ENCODE results near the gene BRD2. TPM values are rescaled to one million over a fixed set of nuclear protein-coding genes. Genes with fewer than 3 reads are reported as not detected.

Gene BRD2
- 36.5 TPM for total RNA-seq

GRCh38 chr6:32968093-32968866 is at the start of gene BRD2:
TSS of gene BRD2 (plus strand) at chr6:32968594. CDS start at chr6:32972899, 4,305 bp downstream.
- Histone ChIP-seq H3K9me3 (ENCODE audit: control insufficient read depth in 3 of 3, low read length in 3 of 3) (no peaks in the 10 kb centered on the region), H3K4me3 (ENCODE audit: low read length in 3 of 3) (peak within 1 kb of the TSS; percentile 82 to 97 (median 97)), H3K36me3 (ENCODE audit: control insufficient read depth in 3 of 3, insufficient read depth in 3 of 3, low read length in 3 of 3) (peaks cover 8 to 20% (median 12%) of the 10 kb centered on the region in 3 donors), H3K27ac (ENCODE audit: low read depth, low read length) (peak within 1 kb of the TSS; percentile 100), H3K4me1 (ENCODE audit: control insufficient read depth in 3 of 3, insufficient read depth in 3 of 3, low read length in 3 of 3) (peaks cover 19 to 28% (median 21%) of the 10 kb centered on the region in 3 donors), H3K9ac (ENCODE audit: low read depth in 1 of 3, low read length in 3 of 3) (peak within 1 kb of the TSS; percentile 97 to 100 (median 100)), H3K27me3 (ENCODE audit: control insufficient read depth in 3 of 3, insufficient read depth in 3 of 3, low read length in 3 of 3) (no peaks in the 10 kb centered on the region)

GRCh38 chr6:32920715-32921114 is 47.7 kb upstream of the BRD2 start:
- H3K4me3 ChIP-seq (ENCODE audit: low read length in 3 of 3): no peak overlapping the region
- no peak overlapping the region for H3K9ac ChIP-seq (ENCODE audit: low read depth in 1 of 3, low read length in 3 of 3)
- H3K27me3 ChIP-seq (ENCODE audit: control insufficient read depth in 3 of 3, insufficient read depth in 3 of 3, low read length in 3 of 3): no peaks in the 10 kb centered on the region
- no peaks in the 10 kb centered on the region for H3K9me3 ChIP-seq (ENCODE audit: control insufficient read depth in 3 of 3, low read length in 3 of 3)
- H3K36me3 ChIP-seq (ENCODE audit: control insufficient read depth in 3 of 3, insufficient read depth in 3 of 3, low read length in 3 of 3): no peaks in the 10 kb centered on the region
- no peak overlapping the region for H3K27ac ChIP-seq (ENCODE audit: low read depth, low read length)
- no peaks in the 10 kb centered on the region for H3K4me1 ChIP-seq (ENCODE audit: control insufficient read depth in 3 of 3, insufficient read depth in 3 of 3, low read length in 3 of 3)

GRCh38 chr6:32922083-32922482 is 46.3 kb upstream of the BRD2 start:
- Histone ChIP-seq H3K9ac (ENCODE audit: low read depth in 1 of 3, low read length in 3 of 3) (no peak overlapping the region), H3K36me3 (ENCODE audit: control insufficient read depth in 3 of 3, insufficient read depth in 3 of 3, low read length in 3 of 3) (no peaks in the 10 kb centered on the region), H3K9me3 (ENCODE audit: control insufficient read depth in 3 of 3, low read length in 3 of 3) (no peaks in the 10 kb centered on the region), H3K27ac (ENCODE audit: low read depth, low read length) (no peak overlapping the region), H3K4me3 (ENCODE audit: low read length in 3 of 3) (no peak overlapping the region), H3K4me1 (ENCODE audit: control insufficient read depth in 3 of 3, insufficient read depth in 3 of 3, low read length in 3 of 3) (no peaks in the 10 kb centered on the region), H3K27me3 (ENCODE audit: control insufficient read depth in 3 of 3, insufficient read depth in 3 of 3, low read length in 3 of 3) (no peaks in the 10 kb centered on the region)

GRCh38 chr6:32931211-32931610 is 37.2 kb upstream of the BRD2 start:
- no peaks in the 10 kb centered on the region for H3K27me3 ChIP-seq (ENCODE audit: control insufficient read depth in 3 of 3, insufficient read depth in 3 of 3, low read length in 3 of 3)
- H3K4me1 ChIP-seq (ENCODE audit: control insufficient read depth in 3 of 3, insufficient read depth in 3 of 3, low read length in 3 of 3): no peaks in the 10 kb centered on the region
- H3K9me3 ChIP-seq (ENCODE audit: control insufficient read depth in 3 of 3, low read length in 3 of 3): no peaks in the 10 kb centered on the region
- H3K27ac ChIP-seq (ENCODE audit: low read depth, low read length): no peak overlapping the region
- no peak overlapping the region for H3K4me3 ChIP-seq (ENCODE audit: low read length in 3 of 3)
- no peaks in the 10 kb centered on the region for H3K36me3 ChIP-seq (ENCODE audit: control insufficient read depth in 3 of 3, insufficient read depth in 3 of 3, low read length in 3 of 3)
- no peak overlapping the region for H3K9ac ChIP-seq (ENCODE audit: low read depth in 1 of 3, low read length in 3 of 3)

- Histone ChIP-seq H3K9me3 (ENCODE audit: control insufficient read depth in 3 of 3, low read length in 3 of 3) (no peaks in the 10 kb centered on the region), H3K4me1 (ENCODE audit: control insufficient read depth in 3 of 3, insufficient read depth in 3 of 3, low read length in 3 of 3) (no peaks in the 10 kb centered on the region), H3K9ac (ENCODE audit: low read depth in 1 of 3, low read length in 3 of 3) (no peak overlapping the region), H3K36me3 (ENCODE audit: control insufficient read depth in 3 of 3, insufficient read depth in 3 of 3, low read length in 3 of 3) (no peaks in the 10 kb centered on the region), H3K27me3 (ENCODE audit: control insufficient read depth in 3 of 3, insufficient read depth in 3 of 3, low read length in 3 of 3) (no peaks in the 10 kb centered on the region), H3K4me3 (ENCODE audit: low read length in 3 of 3) (no peak overlapping the region), H3K27ac (ENCODE audit: low read depth, low read length) (no peak overlapping the region)
Observed at GRCh38 chr6:32932132-32932868, 36.1 kb upstream of the BRD2 start.

- no peak overlapping the region for H3K9ac ChIP-seq (ENCODE audit: low read depth in 1 of 3, low read length in 3 of 3)
- peaks cover 0 to 3% (median 0%) of the 10 kb centered on the region in 3 donors for H3K27me3 ChIP-seq (ENCODE audit: control insufficient read depth in 3 of 3, insufficient read depth in 3 of 3, low read length in 3 of 3)
- H3K36me3 ChIP-seq (ENCODE audit: control insufficient read depth in 3 of 3, insufficient read depth in 3 of 3, low read length in 3 of 3): no peaks in the 10 kb centered on the region
- no peak overlapping the region for H3K27ac ChIP-seq (ENCODE audit: low read depth, low read length)
- no peaks in the 10 kb centered on the region for H3K9me3 ChIP-seq (ENCODE audit: control insufficient read depth in 3 of 3, low read length in 3 of 3)
- H3K4me3 ChIP-seq (ENCODE audit: low read length in 3 of 3): no peak overlapping the region
- H3K4me1 ChIP-seq (ENCODE audit: control insufficient read depth in 3 of 3, insufficient read depth in 3 of 3, low read length in 3 of 3): no peaks in the 10 kb centered on the region
Observed at GRCh38 chr6:32933661-32934085, 34.7 kb upstream of the BRD2 start.

- no peak overlapping the region for H3K4me3 ChIP-seq (ENCODE audit: low read length in 3 of 3)
- no peaks in the 10 kb centered on the region for H3K9me3 ChIP-seq (ENCODE audit: control insufficient read depth in 3 of 3, low read length in 3 of 3)
- H3K9ac ChIP-seq (ENCODE audit: low read depth in 1 of 3, low read length in 3 of 3): no peak overlapping the region
- peaks cover 0 to 3% (median 0%) of the 10 kb centered on the region in 3 donors for H3K27me3 ChIP-seq (ENCODE audit: control insufficient read depth in 3 of 3, insufficient read depth in 3 of 3, low read length in 3 of 3)
- peak overlapping the region; percentile 14 for H3K27ac ChIP-seq (ENCODE audit: low read depth, low read length)
- H3K4me1 ChIP-seq (ENCODE audit: control insufficient read depth in 3 of 3, insufficient read depth in 3 of 3, low read length in 3 of 3): peaks cover 0 to 5% (median 3%) of the 10 kb centered on the region in 3 donors
- no peaks in the 10 kb centered on the region for H3K36me3 ChIP-seq (ENCODE audit: control insufficient read depth in 3 of 3, insufficient read depth in 3 of 3, low read length in 3 of 3)
Observed at GRCh38 chr6:32935551-32936238, 32.7 kb upstream of the BRD2 start.

GRCh38 chr6:32936239-32937152 is 31.9 kb upstream of the BRD2 start:
- Histone ChIP-seq H3K4me1 (ENCODE audit: control insufficient read depth in 3 of 3, insufficient read depth in 3 of 3, low read length in 3 of 3) (peaks cover 0 to 11% (median 8%) of the 10 kb centered on the region in 3 donors), H3K9me3 (ENCODE audit: control insufficient read depth in 3 of 3, low read length in 3 of 3) (no peaks in the 10 kb centered on the region), H3K27ac (ENCODE audit: low read depth, low read length) (peak overlapping the region; percentile 51), H3K36me3 (ENCODE audit: control insufficient read depth in 3 of 3, insufficient read depth in 3 of 3, low read length in 3 of 3) (no peaks in the 10 kb centered on the region), H3K4me3 (ENCODE audit: low read length in 3 of 3) (no peak overlapping the region), H3K27me3 (ENCODE audit: control insufficient read depth in 3 of 3, insufficient read depth in 3 of 3, low read length in 3 of 3) (peaks cover 0 to 3% (median 0%) of the 10 kb centered on the region in 3 donors), H3K9ac (ENCODE audit: low read depth in 1 of 3, low read length in 3 of 3) (no peak overlapping the region)

GRCh38 chr6:32937230-32937633 is 31.2 kb upstream of the BRD2 start:
- Histone ChIP-seq H3K27me3 (ENCODE audit: control insufficient read depth in 3 of 3, insufficient read depth in 3 of 3, low read length in 3 of 3) (peaks cover 0 to 3% (median 0%) of the 10 kb centered on the region in 3 donors), H3K9me3 (ENCODE audit: control insufficient read depth in 3 of 3, low read length in 3 of 3) (no peaks in the 10 kb centered on the region), H3K27ac (ENCODE audit: low read depth, low read length) (peak overlapping the region; percentile 51), H3K9ac (ENCODE audit: low read depth in 1 of 3, low read length in 3 of 3) (no peak overlapping the region), H3K4me1 (ENCODE audit: control insufficient read depth in 3 of 3, insufficient read depth in 3 of 3, low read length in 3 of 3) (peaks cover 0 to 11% (median 8%) of the 10 kb centered on the region in 3 donors), H3K4me3 (ENCODE audit: low read length in 3 of 3) (no peak overlapping the region), H3K36me3 (ENCODE audit: control insufficient read depth in 3 of 3, insufficient read depth in 3 of 3, low read length in 3 of 3) (no peaks in the 10 kb centered on the region)
